Parathyroid adenoma (tissue), 2 donors: ENCODE results near the gene SMIM15.

Experiments
- H2AFZ ChIP-seq: fragments of 300-600 bp; sonication (generic); one replicate; pipeline ENCODE4 v1.7.0; 2017; ENCODE audit warnings: antibody characterized with exemption, mild to moderate bottlenecking
- H3K27ac ChIP-seq: fragments of 300-600 bp; sonication (generic); one replicate; pipeline ENCODE4 v1.7.0; 2017
- H3K27me3 ChIP-seq: fragments of 300-600 bp; sonication (generic); one replicate; pipeline ENCODE4 v1.7.0; 2017; ENCODE audit warnings: low read length; ENCODE audit not compliant: control insufficient read depth, insufficient read depth
- H3K36me3 ChIP-seq: fragments of 300-600 bp; sonication (generic); one replicate; pipeline ENCODE4 v1.7.0; 2017; ENCODE audit warnings: low read length; ENCODE audit not compliant: control insufficient read depth, insufficient read depth
- H3K4me1 ChIP-seq: fragments of 300-600 bp; sonication (generic); one replicate; pipeline ENCODE4 v1.7.0; 2017; ENCODE audit warnings: control low read depth
- H3K4me2 ChIP-seq: fragments of 300-600 bp; sonication (generic); one replicate; pipeline ENCODE4 v1.7.0; 2017; ENCODE audit warnings: low read length
- H3K4me3 ChIP-seq: fragments of 300-600 bp; sonication (generic); one replicate; pipeline ENCODE4 v1.7.0; 2017; ENCODE audit warnings: low read depth, low read length
- H3K79me2 ChIP-seq: fragments of 300-600 bp; sonication (generic); one replicate; pipeline ENCODE4 v1.7.0; 2017; ENCODE audit warnings: control low read depth
- H3K9ac ChIP-seq: fragments of 300-600 bp; sonication (generic); one replicate; pipeline ENCODE4 v1.7.0; 2017; ENCODE audit warnings: mild to moderate bottlenecking
- H3K9me3 ChIP-seq: fragments of 300-600 bp; sonication (generic); one replicate; pipeline ENCODE4 v1.7.0; 2017; ENCODE audit warnings: low read length; ENCODE audit not compliant: control insufficient read depth
- TF ChIP-seq, protein P1 (sequence below): fragments of 300-600 bp; sonication (generic); IDR thresholded peaks from one replicate; pipeline ENCODE4 v1.7.0; 2017; ENCODE audit warnings: antibody characterized with exemption, mild to moderate bottlenecking
- donor health status: primary hyperparathyroidism.

Gene SMIM15

DNA sequence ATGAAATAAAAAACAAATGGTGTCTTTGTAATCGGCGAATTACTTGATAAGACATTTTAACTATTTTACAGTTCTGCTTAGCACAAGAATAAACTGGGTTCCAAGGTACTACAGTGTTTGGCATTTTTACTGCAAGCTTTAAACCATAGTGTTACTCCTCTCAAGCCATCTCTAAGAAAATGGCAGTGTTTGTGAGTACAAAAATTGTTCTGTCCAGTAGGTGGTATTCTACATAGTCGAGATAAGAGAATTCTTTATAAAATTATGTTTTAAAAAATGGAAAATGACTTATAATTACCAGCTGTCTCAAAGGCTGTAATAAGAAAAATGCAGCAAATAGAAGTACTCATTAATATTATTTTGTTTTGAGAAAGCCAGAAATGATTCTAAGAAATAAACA is 3.2 kb downstream of the SMIM15 start:
- H2AFZ ChIP-seq: no peak overlapping the region
- TF ChIP-seq, protein P1, sequence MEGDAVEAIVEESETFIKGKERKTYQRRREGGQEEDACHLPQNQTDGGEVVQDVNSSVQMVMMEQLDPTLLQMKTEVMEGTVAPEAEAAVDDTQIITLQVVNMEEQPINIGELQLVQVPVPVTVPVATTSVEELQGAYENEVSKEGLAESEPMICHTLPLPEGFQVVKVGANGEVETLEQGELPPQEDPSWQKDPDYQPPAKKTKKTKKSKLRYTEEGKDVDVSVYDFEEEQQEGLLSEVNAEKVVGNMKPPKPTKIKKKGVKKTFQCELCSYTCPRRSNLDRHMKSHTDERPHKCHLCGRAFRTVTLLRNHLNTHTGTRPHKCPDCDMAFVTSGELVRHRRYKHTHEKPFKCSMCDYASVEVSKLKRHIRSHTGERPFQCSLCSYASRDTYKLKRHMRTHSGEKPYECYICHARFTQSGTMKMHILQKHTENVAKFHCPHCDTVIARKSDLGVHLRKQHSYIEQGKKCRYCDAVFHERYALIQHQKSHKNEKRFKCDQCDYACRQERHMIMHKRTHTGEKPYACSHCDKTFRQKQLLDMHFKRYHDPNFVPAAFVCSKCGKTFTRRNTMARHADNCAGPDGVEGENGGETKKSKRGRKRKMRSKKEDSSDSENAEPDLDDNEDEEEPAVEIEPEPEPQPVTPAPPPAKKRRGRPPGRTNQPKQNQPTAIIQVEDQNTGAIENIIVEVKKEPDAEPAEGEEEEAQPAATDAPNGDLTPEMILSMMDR: no peak
- no peaks in the 10 kb centered on the region for H3K9me3 ChIP-seq
- H3K4me3 ChIP-seq: no peak overlapping the region
- H3K27ac ChIP-seq: no peak overlapping the region
- H3K36me3 ChIP-seq: no peaks in the 10 kb centered on the region
- no peaks in the 10 kb centered on the region for H3K27me3 ChIP-seq
- no peak overlapping the region for H3K4me2 ChIP-seq
- no peak overlapping the region for H3K9ac ChIP-seq
- H3K4me1 ChIP-seq: peaks cover 3% of the 10 kb centered on the region
- H3K79me2 ChIP-seq: no peaks in the 10 kb centered on the region

DNA sequence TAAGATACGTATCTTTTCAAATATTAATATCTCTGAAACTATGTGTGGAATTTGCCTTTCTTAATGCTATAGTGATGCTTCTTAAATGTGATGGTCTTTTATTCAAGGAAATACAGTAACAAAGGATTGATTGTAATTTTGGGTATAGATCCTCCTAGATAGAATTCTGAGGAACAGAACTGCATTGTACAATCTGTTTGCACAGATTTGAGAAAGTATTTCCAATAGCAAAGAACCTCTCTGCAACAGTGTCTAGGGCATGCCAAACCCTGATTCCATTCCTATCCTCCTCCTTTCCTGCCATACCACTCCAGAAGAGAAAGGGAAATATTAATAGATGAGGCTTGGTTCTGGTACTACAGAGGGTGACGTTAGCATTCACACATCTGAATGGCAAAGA is 10.4 kb downstream of the SMIM15 start:
- H3K4me2 ChIP-seq: no peak overlapping the region
- no peak overlapping the region for H3K4me3 ChIP-seq
- no peaks in the 10 kb centered on the region for H3K4me1 ChIP-seq
- H3K27me3 ChIP-seq: no peaks in the 10 kb centered on the region
- H3K36me3 ChIP-seq: no peaks in the 10 kb centered on the region
- H3K27ac ChIP-seq: no peak overlapping the region
- H3K9me3 ChIP-seq: no peaks in the 10 kb centered on the region
- no peak overlapping the region for H2AFZ ChIP-seq
- H3K79me2 ChIP-seq: no peaks in the 10 kb centered on the region
- no peak overlapping the region for H3K9ac ChIP-seq
- TF ChIP-seq, protein P1: no peak

DNA sequence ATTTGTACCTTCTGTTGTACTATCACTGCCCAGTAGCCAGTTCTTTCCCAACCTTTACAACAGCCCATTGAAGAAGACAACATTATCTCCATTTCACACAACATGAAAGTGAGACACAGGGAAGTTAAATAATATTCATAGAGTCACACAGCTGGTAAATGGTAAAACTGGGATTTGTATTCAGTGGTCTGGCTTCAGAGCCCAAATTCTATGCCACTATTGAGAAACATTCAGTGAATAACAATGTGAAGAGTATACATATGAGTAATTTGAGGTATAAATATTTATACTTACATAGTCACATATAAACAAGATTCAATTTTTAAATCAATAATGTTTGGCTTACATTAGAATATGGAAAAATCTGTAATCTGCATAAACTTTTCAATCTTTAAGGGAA is 13.8 kb downstream of the SMIM15 start:
- Histone ChIP-seq H3K4me1 (no peaks in the 10 kb centered on the region), H3K4me2 (no peak overlapping the region), H3K27me3 (no peaks in the 10 kb centered on the region), H2AFZ (no peak overlapping the region), H3K79me2 (no peaks in the 10 kb centered on the region), H3K9me3 (no peaks in the 10 kb centered on the region), H3K36me3 (no peaks in the 10 kb centered on the region), H3K27ac (no peak overlapping the region), H3K4me3 (no peak overlapping the region), H3K9ac (no peak overlapping the region)
- TF ChIP-seq, protein P1: no peak

DNA sequence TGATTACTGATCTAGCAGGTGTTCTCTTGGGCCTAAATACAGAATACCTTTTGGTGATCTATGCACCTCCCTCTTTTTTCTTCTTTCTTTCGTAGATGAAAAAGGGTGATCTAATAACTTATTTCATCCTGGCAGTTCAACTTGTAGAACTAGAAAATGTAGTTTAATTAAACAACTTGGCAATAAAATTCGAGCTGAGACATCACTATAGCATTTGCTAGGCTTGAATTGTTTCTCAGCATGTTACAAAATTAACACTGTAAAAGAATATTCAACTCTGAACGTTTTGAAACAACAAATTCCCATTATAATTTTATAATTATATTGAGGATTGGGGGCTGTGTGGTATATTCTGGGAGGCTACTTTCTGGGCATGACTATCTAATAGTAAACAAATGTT is 19.5 kb downstream of the SMIM15 start:
- no peak overlapping the region for H3K9ac ChIP-seq
- no peaks in the 10 kb centered on the region for H3K27me3 ChIP-seq
- no peaks in the 10 kb centered on the region for H3K79me2 ChIP-seq
- no peaks in the 10 kb centered on the region for H3K9me3 ChIP-seq
- H3K36me3 ChIP-seq: no peaks in the 10 kb centered on the region
- no peak overlapping the region for H3K4me3 ChIP-seq
- H2AFZ ChIP-seq: no peak overlapping the region
- TF ChIP-seq, protein P1: no peak
- no peaks in the 10 kb centered on the region for H3K4me1 ChIP-seq
- no peak overlapping the region for H3K4me2 ChIP-seq
- no peak overlapping the region for H3K27ac ChIP-seq

DNA sequence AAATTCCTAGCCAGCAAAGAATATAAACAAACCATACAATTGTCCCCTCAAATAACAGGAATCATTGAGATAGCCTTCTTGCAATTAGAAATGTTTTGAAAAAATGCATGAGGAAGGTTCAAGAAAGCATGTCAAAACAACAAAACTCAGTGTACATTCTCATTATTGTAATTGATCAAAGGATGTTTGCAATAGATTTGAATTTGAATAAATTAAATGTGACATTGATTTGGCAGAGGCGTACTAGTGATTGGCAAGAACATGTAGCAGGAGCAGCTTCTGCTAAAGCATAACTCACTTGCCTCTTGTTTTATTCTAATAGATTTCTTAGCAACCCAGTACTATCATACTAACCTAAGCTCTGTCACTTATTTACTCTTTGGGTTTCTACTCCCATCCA is 19.9 kb downstream of the SMIM15 start:
- H3K27ac ChIP-seq: no peak overlapping the region
- no peaks in the 10 kb centered on the region for H3K4me1 ChIP-seq
- TF ChIP-seq, protein P1: no peak
- H3K4me3 ChIP-seq: no peak overlapping the region
- H3K79me2 ChIP-seq: no peaks in the 10 kb centered on the region
- no peaks in the 10 kb centered on the region for H3K9me3 ChIP-seq
- no peak overlapping the region for H3K9ac ChIP-seq
- no peak overlapping the region for H2AFZ ChIP-seq
- H3K4me2 ChIP-seq: no peak overlapping the region
- H3K36me3 ChIP-seq: no peaks in the 10 kb centered on the region
- no peaks in the 10 kb centered on the region for H3K27me3 ChIP-seq
